Measurements from ENCODE around the gene HRH4.
A peak's percentile ranks its signal among the peaks of the same experiment; 100 is the strongest.

Gene HRH4

GRCh38 chr18:24466771-24467170 is 6.3 kb downstream of the HRH4 start:
- DNase-seq = no peak

GRCh38 chr18:24470022-24470618 is 9.7 kb downstream of the HRH4 start:
- DNase-seq = peak in 1 of 2 experiments; percentile 58

- DNase-seq = no peak
Measured at GRCh38 chr18:24470805-24471204, 10.4 kb downstream of the HRH4 start.

GRCh38 chr18:24472591-24472990 is 12.2 kb downstream of the HRH4 start:
- no peak for DNase-seq

GRCh38 chr18:24474406-24474805 is 14.0 kb downstream of the HRH4 start:
- DNase-seq = no peak

- DNase-seq = no peak
Measured at GRCh38 chr18:24475926-24476589, 15.6 kb downstream of the HRH4 start.

GRCh38 chr18:24479371-24479770 is 18.9 kb downstream of the HRH4 start:
- DNase-seq = no peak

- no peak for DNase-seq
Measured at GRCh38 chr18:24482821-24483220, 22.4 kb downstream of the HRH4 start.

GRCh38 chr18:24485681-24486080 is 25.2 kb downstream of the HRH4 start:
- DNase-seq = no peak

- DNase-seq = peak in 1 of 2 experiments; percentile 15
Measured at GRCh38 chr18:24486684-24487083, 26.2 kb downstream of the HRH4 start.

GRCh38 chr18:24488824-24489493 is 28.5 kb downstream of the HRH4 start:
- DNase-seq = peak; percentile 17 to 34

DNA sequence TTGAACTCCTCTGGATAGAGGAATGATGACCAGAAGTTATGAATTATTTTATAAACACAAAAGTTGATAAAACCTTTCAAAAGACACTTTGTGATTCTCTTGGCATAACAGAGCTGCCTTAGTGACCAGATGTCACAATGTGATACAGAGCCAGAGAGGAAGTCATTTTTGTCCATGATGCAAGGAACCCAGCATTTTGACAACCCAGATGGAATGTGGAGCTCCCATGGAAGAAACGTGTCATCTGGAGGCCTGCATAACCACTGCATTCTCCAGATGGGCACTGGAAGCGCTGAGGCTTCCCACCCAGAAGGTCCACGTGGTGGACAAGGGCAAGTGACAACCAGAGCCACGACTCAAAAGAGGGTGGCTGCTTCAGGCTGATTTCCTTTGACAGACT is 30.1 kb downstream of the HRH4 start:
- DNase-seq = no peak

- DNase-seq = peak in 1 of 2 experiments; percentile 5
Measured at GRCh38 chr18:24491927-24492834, 31.7 kb downstream of the HRH4 start.

DNA sequence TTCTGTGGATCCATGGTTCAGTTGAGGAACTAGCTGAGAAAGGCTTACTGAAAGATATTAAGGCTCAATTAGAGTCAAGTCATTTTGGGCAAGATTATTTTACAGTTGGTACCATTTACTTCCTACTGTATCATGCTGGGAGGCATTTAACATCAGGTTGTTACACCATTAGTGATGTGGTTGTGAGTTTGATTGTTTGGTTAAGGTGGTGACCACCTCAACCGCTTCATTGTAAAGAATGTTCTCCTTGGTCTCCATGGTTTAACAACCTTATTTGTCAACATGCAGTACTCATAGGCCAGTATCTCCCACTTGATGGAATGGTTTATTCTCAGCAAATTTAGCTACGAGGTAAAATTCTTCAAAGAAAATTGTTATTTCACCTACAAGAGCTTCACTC is 34.1 kb downstream of the HRH4 start:
- no peak for DNase-seq

DNA sequence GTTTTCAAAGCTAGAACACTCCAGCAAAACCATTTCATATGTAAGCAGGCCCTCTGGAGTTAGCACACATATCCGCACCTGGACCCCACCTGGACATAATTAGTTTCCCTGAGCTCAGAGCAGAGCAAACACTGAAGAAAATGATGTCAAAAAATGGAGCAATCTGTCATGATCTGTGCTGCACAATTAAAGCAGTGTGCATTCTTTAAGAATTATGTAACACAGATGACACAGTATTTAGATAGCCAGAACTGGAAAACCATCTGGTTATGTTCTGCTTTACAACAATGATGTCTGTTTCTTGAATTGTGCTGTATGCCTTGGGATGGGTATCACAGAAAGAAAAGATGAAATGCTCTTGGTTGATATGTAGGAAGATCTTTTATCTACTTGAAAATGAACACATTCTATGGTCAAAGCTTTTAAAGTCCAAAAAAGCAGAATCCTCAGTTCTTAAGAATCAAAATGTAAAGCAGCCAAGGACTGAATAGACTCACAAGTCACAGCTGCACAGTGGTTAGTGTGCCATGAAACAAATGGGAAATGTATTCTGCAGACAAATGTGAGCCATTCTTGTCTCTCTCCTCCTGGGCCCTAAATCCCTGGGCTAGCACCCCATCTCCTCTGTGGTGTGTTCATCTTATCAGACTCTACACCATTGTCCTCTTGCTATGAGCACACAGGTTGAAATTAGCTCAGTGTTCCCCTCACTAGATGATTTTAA is 36.8 kb downstream of the HRH4 start:
- DNase-seq = peak in 1 of 2 experiments; percentile 58

- DNase-seq = no peak
Measured at GRCh38 chr18:24499814-24500213, 39.4 kb downstream of the HRH4 start.

DNA sequence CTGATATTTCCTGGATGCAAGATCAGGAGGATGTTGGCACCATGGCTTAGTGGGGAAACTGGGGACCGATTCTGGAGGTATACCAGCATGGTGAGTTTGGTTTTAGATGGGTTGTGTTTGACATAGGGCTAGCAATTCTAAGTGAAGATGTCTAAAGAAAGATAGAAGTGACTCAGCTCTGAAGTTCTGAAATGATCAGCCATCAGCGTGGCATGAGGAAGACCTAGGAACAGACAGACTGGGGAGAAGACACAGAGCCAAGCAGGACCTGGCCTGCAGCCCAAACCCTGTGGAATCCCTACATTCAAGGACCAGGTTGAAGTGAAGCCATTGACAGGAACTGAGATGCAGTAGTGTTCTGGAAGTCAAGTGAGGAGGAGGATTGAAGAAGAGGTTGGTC is 39.8 kb downstream of the HRH4 start:
- no peak for DNase-seq

- DNase-seq = no peak
Measured at GRCh38 chr18:24500766-24501165, 40.3 kb downstream of the HRH4 start.

GRCh38 chr18:24502667-24503523 is 42.5 kb downstream of the HRH4 start:
- DNase-seq = no peak

DNA sequence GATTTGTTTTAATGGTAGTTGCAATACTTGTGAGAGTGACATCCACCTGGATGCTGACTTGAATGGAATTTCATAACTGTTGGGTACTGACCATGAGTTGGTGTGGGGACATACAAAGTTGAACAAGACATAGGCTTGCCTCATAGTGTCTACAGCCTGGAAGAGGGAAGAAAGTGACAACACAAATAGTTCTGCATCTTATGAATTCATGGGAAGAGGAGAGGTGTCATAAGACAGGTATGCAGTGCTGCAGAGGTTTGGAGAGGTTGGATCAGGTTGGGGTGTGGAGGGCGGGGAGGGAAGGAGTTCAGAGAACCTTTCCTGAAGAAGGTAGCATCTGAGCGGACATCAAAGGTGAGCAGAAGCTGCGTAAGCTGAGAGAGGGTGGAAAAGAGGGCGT is 44.0 kb downstream of the HRH4 start:
- DNase-seq = no peak

DNA sequence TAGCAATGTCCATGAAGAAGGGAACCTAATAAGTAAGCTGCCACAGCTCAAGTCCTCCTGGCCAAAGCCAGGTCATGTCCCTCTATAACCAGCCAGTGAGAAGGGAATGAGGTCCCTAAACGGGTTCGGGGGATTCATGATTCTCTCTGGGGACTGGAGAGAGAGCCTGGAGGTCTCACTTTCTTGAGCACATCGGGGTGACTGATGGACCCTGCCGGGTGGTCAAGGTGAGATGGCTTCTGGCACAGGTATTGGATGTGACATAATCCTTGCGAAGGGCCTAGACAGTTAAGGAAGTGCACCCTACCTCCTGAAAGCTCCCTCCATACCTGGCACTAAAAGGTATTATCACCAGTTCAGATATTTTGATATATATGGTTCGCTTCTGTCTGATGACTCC is 45.7 kb downstream of the HRH4 start:
- no peak for DNase-seq

GRCh38 chr18:24509435-24509834 is 49.0 kb downstream of the HRH4 start:
- no peak for DNase-seq

Data from NCI-H2081 (cell line).